Fibroblast of mammary gland (primary cell): ENCODE results near the gene APOBEC3G.

Experiments used
- DNase-seq: peaks from one replicate; pipeline ENCODE4 v3.0.0-alpha.2; 2010; ENCODE audit warnings: low read depth
- H3K4me3 ChIP-seq: 2 replicates; pipeline ENCODE4 v1.5.1; 2011; ENCODE audit warnings: low read depth, mild to moderate bottlenecking, low read length, moderate library complexity; ENCODE audit not compliant: control insufficient read depth
- CTCF ChIP-seq: conservative IDR thresholded peaks from 2 replicates; pipeline ENCODE4 v1.5.1; 2011; ENCODE audit warnings: low read depth, low read length, inconsistent platforms; ENCODE audit not compliant: control insufficient read depth, insufficient read depth

APOBEC3G gene

DNA sequence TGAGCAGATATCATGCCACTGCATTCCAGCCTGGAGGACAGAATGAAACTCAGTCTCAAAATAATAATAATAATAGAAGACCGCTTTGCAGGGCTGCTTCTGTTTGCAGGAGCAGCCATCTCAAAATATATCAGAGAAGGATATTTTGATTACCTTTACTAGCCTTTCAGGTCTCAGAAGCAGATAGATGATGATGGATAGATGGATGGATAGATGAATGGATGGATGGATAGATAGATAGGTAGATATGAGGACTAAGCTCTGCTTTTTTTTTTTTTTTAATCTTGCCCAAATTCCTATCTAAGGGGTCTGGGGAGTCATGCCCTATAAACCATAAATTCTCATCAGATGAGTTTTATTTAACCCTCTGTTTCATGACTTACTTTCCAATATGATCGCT is 38.5 kb downstream of the APOBEC3G start:
- H3K4me3 ChIP-seq, result no peak overlapping the region
- no peak for TF ChIP-seq CTCF
- no peak for DNase-seq

- no peak for TF ChIP-seq CTCF
- no peak overlapping the region for H3K4me3 ChIP-seq
- DNase-seq, result no peak
Measured at GRCh38 chr22:39115977-39116621, 39.0 kb downstream of the APOBEC3G start.

- TF ChIP-seq CTCF, result peak; percentile 59
- peak; percentile 67 for DNase-seq
- H3K4me3 ChIP-seq, result no peak overlapping the region
Measured at GRCh38 chr22:39117585-39118191, 40.6 kb downstream of the APOBEC3G start.

DNA sequence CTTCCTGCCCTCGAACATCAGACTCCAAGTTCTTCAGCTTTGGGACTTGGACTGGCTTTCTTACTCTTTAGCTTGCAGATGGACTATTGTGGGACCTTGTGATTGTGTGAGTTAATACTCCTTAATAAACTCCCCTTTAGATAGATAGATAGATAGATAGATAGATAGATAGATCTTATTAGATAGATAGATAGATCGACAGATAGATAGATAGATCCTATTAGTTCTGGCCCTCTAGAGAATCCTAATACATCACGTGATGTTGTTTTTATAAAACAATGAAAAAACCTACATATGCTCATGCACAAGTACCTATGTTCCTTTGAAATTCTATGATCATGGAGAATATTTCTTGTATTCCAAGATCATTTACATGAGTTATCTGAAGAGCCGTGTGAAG is 43.9 kb downstream of the APOBEC3G start:
- no peak overlapping the region for H3K4me3 ChIP-seq
- no peak for TF ChIP-seq CTCF
- no peak for DNase-seq

- no peak for TF ChIP-seq CTCF
- no peak for DNase-seq
- no peak overlapping the region for H3K4me3 ChIP-seq
Measured at GRCh38 chr22:39122772-39123470, 45.8 kb downstream of the APOBEC3G start.

DNA sequence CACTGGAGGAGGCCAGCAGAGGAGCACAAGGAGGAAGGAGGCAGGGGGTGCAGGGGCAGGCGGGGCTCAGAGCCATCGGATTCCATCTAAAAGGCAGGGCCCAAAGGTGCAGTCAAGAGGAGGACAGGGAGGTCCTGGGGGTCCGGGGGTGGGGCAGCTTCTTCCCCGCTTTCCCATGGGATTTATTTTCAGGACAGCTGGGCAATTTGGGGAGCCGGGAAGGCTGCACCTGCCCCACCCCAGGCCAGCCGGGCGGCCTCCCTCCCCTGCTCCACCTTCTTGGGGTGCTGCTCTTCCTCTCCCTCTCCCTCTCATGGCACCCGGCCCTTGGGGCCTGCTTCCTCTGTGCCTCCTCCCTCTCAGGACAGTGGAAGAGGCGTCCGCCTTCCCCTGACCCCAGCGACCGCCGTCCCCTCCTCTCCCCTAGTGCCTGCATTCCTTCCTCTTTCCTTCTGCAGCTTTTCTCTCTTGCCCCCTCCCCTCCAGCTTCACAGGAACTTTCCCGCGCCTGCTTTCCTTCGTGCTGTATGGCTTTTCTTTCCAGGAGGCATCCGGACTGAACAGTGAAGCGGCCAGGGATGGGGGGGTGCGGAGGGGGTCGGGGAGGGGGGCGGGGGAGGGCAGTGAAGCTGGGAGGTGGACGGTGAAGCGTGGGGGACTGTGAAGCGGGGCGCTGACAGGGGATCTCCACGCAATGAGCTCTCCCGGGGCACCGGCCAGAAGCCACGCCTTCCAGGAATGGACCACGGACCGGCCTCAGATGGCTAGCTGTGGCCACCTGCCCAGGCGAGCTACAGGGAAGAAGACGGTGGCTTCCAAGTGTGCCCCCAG is 46.9 kb downstream of the APOBEC3G start:
- no peak overlapping the region for H3K4me3 ChIP-seq
- no peak for DNase-seq
- TF ChIP-seq CTCF, result no peak
